ENCODE measurements around the gene CECR2.

Gene CECR2

DNA sequence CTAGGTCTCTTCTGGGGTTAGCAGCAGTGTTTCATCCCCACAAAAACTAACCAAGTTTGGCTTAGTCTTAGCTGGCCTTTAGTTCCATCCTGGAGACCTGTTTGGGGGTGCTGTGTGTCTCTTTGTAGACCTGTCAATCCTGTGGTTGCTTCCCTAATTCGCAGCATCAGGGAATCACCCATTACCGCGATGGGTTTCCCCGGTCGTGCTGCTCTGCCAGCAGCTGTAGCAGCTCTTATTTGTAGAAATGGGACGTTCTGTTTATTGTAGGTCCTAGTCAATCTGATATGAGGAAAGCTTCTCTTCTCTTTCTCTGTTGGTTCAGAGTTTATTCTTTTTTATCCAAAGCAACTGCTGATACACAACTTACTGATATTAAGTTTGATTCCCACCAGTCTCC lies 91.6 kb downstream of the CECR2 start:
- no peak for DNase-seq (ENCODE audit: low spot score)

DNA sequence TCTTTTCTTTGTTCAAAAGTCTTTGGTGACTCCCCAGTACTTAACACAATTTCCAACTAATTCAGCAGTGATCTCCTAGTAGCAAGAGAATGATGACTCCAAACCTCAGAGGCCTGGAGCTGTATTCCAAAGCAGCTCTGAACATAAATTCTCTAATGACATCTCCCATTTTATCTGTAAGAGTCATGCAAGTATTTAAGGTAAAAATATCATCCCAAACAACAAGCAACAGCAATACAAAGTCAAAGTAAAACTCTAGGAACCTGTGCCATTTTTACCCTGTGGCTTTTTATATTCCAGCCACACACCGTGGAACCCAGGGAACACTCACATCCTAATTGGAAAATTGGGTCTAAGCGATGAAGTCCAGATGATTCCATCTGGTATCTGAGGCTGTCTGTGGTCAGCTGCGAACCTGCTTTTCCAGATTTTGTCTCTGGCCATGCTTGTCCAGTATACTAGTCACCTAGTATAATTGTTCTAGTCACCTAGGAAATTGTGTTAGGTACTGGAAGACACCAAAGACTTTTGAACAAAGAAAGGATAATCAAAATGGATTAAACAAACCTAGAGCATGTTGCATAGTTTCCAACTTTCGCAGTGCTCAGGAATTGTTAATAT lies 101.7 kb downstream of the CECR2 start:
- DNase-seq (ENCODE audit: low spot score), result no peak

- DNase-seq (ENCODE audit: low spot score), result no peak
Observed at GRCh38 chr22:17471886-17472535, 102.8 kb downstream of the CECR2 start.

DNA sequence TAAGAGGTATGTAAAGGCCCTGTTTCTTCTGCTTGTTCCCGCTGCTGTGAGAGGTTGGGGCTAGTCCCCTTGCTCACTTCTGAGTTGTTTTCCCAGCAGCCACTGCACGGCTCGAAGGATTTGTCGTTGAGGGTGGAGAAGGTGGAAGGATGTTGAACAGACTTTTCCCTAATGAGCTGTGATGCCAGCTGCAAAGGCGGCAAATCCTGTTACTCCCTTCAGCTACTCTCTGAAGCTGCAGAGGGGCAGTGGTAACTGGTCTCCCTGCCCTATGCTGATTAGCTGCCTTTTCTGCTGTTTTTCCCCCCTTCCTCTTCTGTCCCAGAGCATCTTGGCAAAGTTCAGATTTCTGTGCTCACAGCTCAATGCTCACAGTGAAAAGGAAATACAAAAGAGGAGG lies 103.7 kb downstream of the CECR2 start:
- no peak for DNase-seq (ENCODE audit: low spot score)

- no peak for DNase-seq (ENCODE audit: low spot score)
Observed at GRCh38 chr22:17475318-17476230, 106.3 kb downstream of the CECR2 start.

GRCh38 chr22:17476838-17477237 lies 107.6 kb downstream of the CECR2 start:
- DNase-seq (ENCODE audit: low spot score), result no peak

- DNase-seq (ENCODE audit: low spot score), result no peak
Observed at GRCh38 chr22:17477391-17477833, 108.2 kb downstream of the CECR2 start.

DNA sequence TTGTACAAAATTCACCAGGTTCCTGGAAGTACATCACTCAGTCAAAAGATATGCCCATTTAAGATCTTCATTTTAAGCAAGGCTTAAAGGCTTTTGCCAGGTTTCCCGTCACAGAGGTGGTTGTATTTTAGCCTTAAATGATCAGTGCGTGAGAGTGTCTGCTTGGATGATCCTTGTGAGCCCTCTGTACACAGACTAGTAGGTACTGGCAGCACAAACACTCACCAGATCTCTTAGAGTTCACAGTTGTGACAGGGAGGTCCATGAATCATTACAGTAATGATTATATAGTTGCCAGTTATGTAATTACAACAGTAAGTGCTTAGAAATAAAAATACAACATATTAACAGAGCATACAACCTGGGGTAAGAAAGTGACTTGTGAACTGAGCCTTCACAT lies 109.9 kb downstream of the CECR2 start:
- no peak for DNase-seq (ENCODE audit: low spot score)

- no peak for DNase-seq (ENCODE audit: low spot score)
Observed at GRCh38 chr22:17481424-17481823, 112.2 kb downstream of the CECR2 start.

DNA sequence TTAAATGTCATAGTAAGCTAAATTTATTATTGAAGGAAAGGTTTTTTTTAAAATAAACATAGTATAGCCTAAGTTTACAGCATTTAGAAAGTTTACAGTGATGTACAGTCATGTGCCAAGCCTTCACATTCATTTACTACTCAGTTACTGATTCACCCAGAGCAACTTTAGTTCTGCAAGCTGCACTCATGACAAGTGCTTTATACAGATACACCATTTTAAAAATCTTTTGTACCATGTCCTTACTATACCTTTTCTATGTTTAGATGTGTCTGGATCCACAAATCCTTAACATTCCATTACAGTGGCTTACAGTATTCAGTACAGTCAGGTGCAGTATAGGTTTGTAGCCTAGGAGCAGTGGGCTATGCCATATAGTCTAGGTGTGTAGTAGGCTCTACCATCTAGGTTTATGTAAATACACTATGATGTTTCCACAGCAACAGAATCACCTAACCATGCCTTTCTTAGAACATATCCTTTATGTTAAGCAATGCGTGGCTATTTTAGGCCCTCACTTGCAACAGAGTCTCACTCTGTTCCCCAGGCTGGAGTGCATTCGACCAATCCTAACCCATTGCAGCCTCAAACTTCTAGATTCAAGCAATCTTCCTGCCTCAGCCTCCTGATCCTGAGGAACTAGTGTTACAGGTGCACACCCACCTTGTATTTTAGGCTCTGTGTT lies 114.6 kb downstream of the CECR2 start:
- no peak for DNase-seq (ENCODE audit: low spot score)

DNA sequence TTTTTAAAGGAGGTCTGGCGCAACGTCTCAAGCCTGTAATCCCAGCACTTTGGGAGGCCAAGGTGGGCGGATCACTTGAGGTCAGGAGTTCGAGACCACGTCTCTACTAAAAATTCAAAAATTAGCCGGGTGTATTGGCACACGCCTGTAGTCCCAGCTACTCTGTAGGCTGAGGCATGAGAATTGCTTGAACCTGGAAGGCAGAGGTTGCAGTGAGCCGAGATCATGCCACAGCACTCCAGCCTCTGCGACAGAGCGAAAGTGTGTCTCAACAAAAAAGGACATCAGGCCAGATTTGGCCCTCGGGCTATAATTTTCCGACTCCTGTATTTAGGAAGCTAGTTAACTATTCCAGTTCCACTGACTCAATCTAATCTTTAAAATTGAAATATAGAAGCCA lies 115.3 kb downstream of the CECR2 start:
- no peak for DNase-seq (ENCODE audit: low spot score)

- DNase-seq (ENCODE audit: low spot score), result no peak
Observed at GRCh38 chr22:17486313-17486712, 117.1 kb downstream of the CECR2 start.

DNA sequence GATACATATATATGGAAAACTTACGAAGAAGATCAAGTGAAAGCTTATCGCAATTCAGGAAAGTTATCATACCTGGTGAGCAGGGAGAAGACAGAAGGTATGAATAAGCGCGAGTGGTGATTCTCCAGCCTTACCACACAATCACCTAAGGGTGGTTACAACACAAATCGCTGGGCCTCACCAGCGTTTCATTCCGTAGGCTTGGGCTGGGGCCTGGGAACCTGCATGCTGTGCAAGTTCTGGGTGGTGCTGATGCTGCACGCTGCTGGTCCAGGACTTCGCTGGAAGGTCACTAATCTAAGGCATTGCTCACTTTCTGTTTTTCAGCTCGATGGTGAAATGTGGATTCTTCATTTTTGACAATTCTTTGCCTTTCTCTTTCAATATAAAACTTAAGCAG lies 117.5 kb downstream of the CECR2 start:
- no peak for DNase-seq (ENCODE audit: low spot score)

DNA sequence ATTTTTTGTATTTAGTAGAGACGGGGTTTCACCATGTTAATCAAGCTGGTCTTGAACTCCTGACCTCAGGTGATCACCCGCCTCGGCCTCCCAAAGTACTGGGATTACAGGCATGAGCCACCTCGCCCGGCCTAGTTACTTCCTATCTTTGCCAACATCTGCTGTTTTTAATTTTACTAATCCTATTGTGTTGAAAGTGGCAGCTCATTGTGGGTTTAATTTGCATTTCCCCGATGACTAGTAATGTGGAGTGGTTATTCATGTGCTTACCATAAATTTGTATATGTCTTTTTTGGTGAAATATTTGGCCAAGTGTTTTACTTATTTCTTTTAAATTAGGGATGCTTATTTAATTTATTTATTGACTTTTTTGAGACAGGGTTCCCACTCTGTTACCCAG lies 119.8 kb downstream of the CECR2 start:
- DNase-seq (ENCODE audit: low spot score), result no peak

GRCh38 chr22:17491090-17491640 lies 121.9 kb downstream of the CECR2 start:
- no peak for DNase-seq (ENCODE audit: low spot score)

- no peak for DNase-seq (ENCODE audit: low spot score)
Observed at GRCh38 chr22:17492247-17492646, 123.0 kb downstream of the CECR2 start.

DNA sequence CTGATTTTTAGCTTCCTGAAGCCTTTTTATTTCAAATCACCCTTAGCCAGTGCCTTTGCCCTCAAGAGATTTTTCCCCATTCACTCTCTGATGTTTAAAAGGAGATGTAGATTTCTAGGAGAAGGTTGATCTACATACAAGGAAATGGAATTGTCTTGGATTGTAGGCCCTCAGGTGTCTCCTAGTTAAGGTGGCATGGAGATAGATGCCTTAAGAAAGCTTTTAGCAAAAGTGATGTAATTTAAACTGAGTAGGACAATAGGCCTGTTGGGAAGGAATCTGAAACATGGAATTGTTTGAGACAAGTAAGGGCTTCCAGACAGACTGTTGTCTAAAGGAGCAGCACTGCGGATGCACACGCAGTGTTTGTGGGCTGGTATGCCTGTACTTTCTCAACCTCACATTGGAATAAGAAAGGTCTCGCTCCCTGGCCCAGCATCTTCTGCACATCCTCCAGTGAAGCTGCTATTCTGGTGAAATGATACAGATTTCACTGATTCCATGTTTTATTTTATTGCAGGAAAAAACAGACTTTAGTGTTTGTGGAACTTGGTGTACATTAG lies 124.2 kb downstream of the CECR2 start:
- DNase-seq (ENCODE audit: low spot score), result no peak

- DNase-seq (ENCODE audit: low spot score), result no peak
Observed at GRCh38 chr22:17496841-17497240, 127.6 kb downstream of the CECR2 start.

DNA sequence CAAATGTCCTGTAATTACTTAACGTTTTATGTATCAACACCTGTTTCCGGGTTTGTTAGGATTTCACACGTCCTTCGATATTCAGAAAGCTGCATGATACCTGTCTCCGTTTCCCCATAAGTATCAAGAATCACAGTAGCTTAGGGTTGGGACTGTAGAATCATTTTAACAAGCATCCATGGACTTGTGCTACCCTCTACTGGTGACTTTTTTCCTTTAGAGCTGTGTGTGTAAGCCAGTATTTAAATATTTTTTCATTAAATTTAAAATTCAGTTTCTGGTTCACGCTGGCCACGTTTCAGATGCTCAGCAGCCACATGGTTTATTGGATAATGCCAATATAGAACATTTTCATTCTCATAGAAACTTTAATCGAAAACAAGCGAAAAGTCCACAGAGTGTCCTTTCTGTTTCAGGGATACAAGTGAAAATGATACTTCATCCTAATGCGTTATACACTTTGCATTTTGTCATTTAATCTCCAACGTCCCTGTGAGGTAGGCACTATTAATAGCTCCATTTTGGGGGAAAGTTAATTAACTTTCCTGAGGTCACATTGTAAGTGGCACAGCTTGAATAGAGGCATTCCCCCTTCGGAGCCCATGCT lies 132.5 kb downstream of the CECR2 start:
- DNase-seq (ENCODE audit: low spot score), result peak; percentile 56

DNA sequence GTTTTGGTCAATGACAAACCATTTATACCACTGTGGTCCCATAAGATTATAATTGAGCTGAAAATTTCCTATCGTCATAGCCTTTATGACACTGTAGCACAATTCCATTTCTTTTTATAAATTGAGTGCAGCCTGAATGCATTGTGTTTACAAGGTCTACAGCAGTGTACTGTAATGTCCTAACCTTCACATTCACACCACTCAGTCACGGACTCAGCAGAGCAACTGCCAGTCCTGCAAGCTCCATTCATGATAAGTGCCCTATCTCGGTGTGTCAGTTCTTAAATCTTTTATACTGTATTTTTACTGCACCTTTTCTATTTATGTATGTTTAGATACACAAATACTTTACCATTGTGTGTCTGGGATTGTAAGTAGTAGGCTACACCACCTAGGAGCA lies 138.8 kb downstream of the CECR2 start:
- DNase-seq (ENCODE audit: low spot score), result no peak

GRCh38 chr22:17512960-17513359 lies 143.7 kb downstream of the CECR2 start:
- DNase-seq (ENCODE audit: low spot score), result no peak

Measured in hepatic stellate cell (primary cell).